ENCODE data around the gene GNS. TPM values are rescaled to one million over a fixed set of nuclear protein-coding genes. Genes with fewer than 3 reads are reported as not detected.

GNS gene
- total and polyA plus RNA-seq, 7 experiments from 2014 or later = 24.4 to 62.8 (median 36.0) TPM

DNA sequence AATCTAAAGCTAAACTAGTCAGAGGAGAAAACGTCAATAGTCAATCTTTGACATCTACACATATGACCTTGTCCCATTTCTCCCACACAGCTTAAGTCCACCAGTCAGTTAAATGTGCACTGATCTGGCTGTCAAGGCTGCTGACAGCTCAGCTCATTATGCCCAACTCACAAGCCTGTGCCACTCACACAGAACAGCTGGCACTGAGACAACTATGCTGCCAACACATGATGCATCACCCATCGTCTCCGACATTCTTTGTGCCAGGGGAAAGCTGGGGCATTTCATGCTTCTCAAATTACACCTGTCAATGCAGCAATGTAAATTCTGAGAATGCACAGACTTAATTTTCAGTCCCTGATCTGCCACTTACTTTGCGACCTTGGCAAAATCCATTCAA lies 25.3 kb downstream of the GNS start:
- peaks cover 0 to 38% (median 0%) of the 10 kb centered on the region in 3 experiments for H3K36me3 ChIP-seq (ENCODE audit: control insufficient read depth in 2 of 3, insufficient read depth in 3 of 3, low read length in 3 of 3)
- CTCF ChIA-PET = no interaction called here
- DNase-seq (no peak), ATAC-seq (no peak)
- H3K27me3 ChIP-seq (ENCODE audit: control insufficient read depth in 2 of 2, insufficient read depth in 2 of 2, low read length in 2 of 2) = no peaks in the 10 kb centered on the region
- H3K9me3 ChIP-seq (ENCODE audit: control insufficient read depth in 2 of 3, low read length in 3 of 3) = no peaks in the 10 kb centered on the region
- peaks cover 7 to 25% of the 10 kb centered on the region in 2 donors for H3K4me1 ChIP-seq (ENCODE audit: control insufficient read depth in 2 of 2, insufficient read depth in 2 of 2, low read length in 2 of 2)
- H3K27ac ChIP-seq (ENCODE audit: low read depth, low read length) = no peak overlapping the region
- Mint-ChIP-seq H3K27me3 (no peaks in the 10 kb centered on the region), H3K27ac (no peak overlapping the region), H3K4me1 (peaks cover 22 to 40% (median 30%) of the 10 kb centered on the region in 7 donors), H3K36me3 (peaks cover 16 to 69% (median 54%) of the 10 kb centered on the region in 5 donors), H3K4me3 (no peak overlapping the region), H3K9me3 (no peaks in the 10 kb centered on the region)
- no peak overlapping the region for H3K4me3 ChIP-seq (ENCODE audit: low read length)
- intact Hi-C loops (cut with micrococcal nuclease) = no loop called here
- POLR2A ChIA-PET = interaction anchor here (1.2 kb wide), 1 partner anchor 15 kb away, joined by 4 read pairs; no protein-coding TSS in a partner anchor

DNA sequence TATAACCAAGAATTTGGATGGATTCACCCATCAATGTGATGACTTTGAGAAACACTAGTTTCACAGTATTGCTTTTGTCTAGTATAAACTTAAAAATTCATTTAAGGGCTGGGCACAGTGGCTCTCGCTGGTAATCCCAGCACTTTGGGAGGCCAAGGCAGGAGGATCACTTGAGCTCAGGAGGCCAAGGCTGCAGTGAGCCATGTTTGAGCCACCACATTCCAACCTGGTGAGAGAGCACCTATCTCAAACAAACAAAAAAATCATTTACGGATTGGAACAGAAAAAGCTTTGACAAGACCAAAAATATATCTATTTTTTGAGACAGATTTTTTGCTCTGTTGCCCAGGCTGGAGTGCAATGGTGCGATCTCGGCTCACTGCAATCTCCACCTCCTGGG lies 27.5 kb downstream of the GNS start:
- POLR2A ChIA-PET = interaction anchor here (0.6 kb wide), 1 partner anchor 182 kb away, joined by 3 read pairs; no protein-coding TSS in a partner anchor
- no peak for DNase-seq
- Mint-ChIP-seq H3K27ac (peak overlapping the region in 1 of 9 donors; percentile 4), H3K4me1 (peaks cover 11 to 24% (median 18%) of the 10 kb centered on the region in 7 donors), H3K4me3 (no peak overlapping the region), H3K36me3 (peaks cover 13 to 64% (median 43%) of the 10 kb centered on the region in 5 donors), H3K27me3 (no peaks in the 10 kb centered on the region), H3K9me3 (no peaks in the 10 kb centered on the region)
- intact Hi-C loops (cut with micrococcal nuclease) = no loop called here
- peaks cover 7 to 20% of the 10 kb centered on the region in 2 donors for H3K4me1 ChIP-seq (ENCODE audit: control insufficient read depth in 2 of 2, insufficient read depth in 2 of 2, low read length in 2 of 2)
- H3K27ac ChIP-seq (ENCODE audit: low read depth, low read length) = no peak overlapping the region
- H3K36me3 ChIP-seq (ENCODE audit: control insufficient read depth in 2 of 3, insufficient read depth in 3 of 3, low read length in 3 of 3) = peaks cover 0 to 32% (median 0%) of the 10 kb centered on the region in 3 experiments
- no peaks in the 10 kb centered on the region for H3K9me3 ChIP-seq (ENCODE audit: control insufficient read depth in 2 of 3, low read length in 3 of 3)
- no peaks in the 10 kb centered on the region for H3K27me3 ChIP-seq (ENCODE audit: control insufficient read depth in 2 of 2, insufficient read depth in 2 of 2, low read length in 2 of 2)
- CTCF ChIA-PET = no interaction called here
- H3K4me3 ChIP-seq (ENCODE audit: low read length) = no peak overlapping the region
- ATAC-seq = no peak

DNA sequence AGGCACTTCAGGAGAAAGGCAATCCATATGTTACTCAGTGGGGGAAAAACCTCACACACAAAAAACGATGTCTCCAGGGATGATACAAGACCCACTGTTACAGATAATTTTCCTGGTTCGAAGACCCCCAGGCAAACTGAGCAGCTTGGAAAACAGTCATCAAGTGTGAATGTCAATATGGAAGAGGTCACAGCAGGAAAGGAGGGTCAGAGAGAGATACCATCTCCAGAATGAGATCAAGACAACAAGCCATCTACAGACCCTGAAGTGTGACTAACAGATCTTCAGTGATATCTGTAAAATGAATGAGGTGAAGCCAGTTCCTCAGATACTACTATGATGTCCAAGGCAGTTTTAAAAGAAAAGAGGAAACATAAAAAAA lies 28.6 kb downstream of the GNS start:
- peak overlapping the region; percentile 38 to 88 (median 71) for H3K27ac Mint-ChIP-seq
- no peaks in the 10 kb centered on the region for H3K9me3 ChIP-seq (ENCODE audit: control insufficient read depth in 2 of 3, low read length in 3 of 3)
- H3K27me3 ChIP-seq (ENCODE audit: control insufficient read depth in 2 of 2, insufficient read depth in 2 of 2, low read length in 2 of 2) = no peaks in the 10 kb centered on the region
- ATAC-seq (peak; percentile 69), DNase-seq (no peak)
- intact Hi-C loops (cut with micrococcal nuclease) = loop anchor here in 1 of 2 donors (1.0 kb wide), 1 partner anchor 29 kb away; the partner anchor contains the start of gene GNS
- H3K4me3 Mint-ChIP-seq = peak overlapping the region in 4 of 10 donors; percentile 12 to 63 (median 32)
- ChIA-PET CTCF (interaction anchor here (0.7 kb wide), 1 partner anchor 1984 kb away, joined by 3 read pairs; no protein-coding TSS in a partner anchor), POLR2A (no interaction called here)
- no peak overlapping the region for H3K4me3 ChIP-seq (ENCODE audit: low read length)
- H3K36me3 ChIP-seq (ENCODE audit: control insufficient read depth in 2 of 3, insufficient read depth in 3 of 3, low read length in 3 of 3) = peaks cover 0 to 22% (median 0%) of the 10 kb centered on the region in 3 experiments
- no peaks in the 10 kb centered on the region for H3K9me3 Mint-ChIP-seq
- no peak overlapping the region for H3K27ac ChIP-seq (ENCODE audit: low read depth, low read length)
- H3K4me1 Mint-ChIP-seq = peaks cover 11 to 24% (median 16%) of the 10 kb centered on the region in 7 donors
- peaks cover 5 to 61% (median 40%) of the 10 kb centered on the region in 5 donors for H3K36me3 Mint-ChIP-seq
- no peaks in the 10 kb centered on the region for H3K27me3 Mint-ChIP-seq
- peaks cover 7 to 20% of the 10 kb centered on the region in 2 donors for H3K4me1 ChIP-seq (ENCODE audit: control insufficient read depth in 2 of 2, insufficient read depth in 2 of 2, low read length in 2 of 2)

DNA sequence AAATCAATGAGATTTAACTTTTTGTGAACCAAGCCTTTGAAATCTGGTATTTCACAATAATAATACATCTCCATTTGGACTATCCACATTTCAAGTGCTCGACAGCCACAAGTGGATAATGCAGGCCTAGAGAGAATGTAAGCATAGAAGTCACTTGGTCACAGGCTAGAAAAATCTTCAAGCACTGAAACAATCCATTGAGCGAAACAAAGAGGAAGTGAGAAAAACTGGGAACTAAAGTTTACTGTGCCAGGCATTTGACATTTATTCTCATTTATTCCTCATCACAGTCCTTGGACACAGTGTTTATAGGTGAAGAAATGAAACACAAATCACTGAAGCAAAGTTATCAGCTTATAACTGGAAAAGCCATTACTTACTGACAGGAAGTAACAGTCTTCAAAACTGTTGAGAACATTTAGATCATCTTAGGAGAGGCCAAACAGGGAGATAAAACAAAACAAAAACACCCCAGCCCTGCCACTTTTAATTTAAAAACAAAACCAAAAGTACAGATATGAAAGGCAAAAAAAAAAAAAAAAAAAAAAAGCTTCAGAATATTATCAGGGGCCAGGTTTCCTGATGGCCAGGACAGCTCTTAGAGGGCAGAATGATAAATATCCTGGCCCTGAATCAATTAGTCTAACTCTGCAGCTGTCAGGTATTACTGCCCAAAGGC lies 29.2 kb downstream of the GNS start:
- ATAC-seq (peak; percentile 42), DNase-seq (peak in 1 of 9 donors; percentile 4)
- Mint-ChIP-seq H3K9me3 (no peaks in the 10 kb centered on the region), H3K4me3 (peak overlapping the region in 5 of 10 donors; percentile 12 to 63 (median 41)), H3K4me1 (peaks cover 11 to 24% (median 16%) of the 10 kb centered on the region in 7 donors), H3K27ac (peak overlapping the region; percentile 38 to 88 (median 71)), H3K36me3 (peaks cover 5 to 62% (median 37%) of the 10 kb centered on the region in 5 donors), H3K27me3 (no peaks in the 10 kb centered on the region)
- Histone ChIP-seq H3K9me3 (ENCODE audit: control insufficient read depth in 2 of 3, low read length in 3 of 3) (no peaks in the 10 kb centered on the region), H3K4me1 (ENCODE audit: control insufficient read depth in 2 of 2, insufficient read depth in 2 of 2, low read length in 2 of 2) (peaks cover 7 to 20% of the 10 kb centered on the region in 2 donors), H3K27ac (ENCODE audit: low read depth, low read length) (no peak overlapping the region), H3K27me3 (ENCODE audit: control insufficient read depth in 2 of 2, insufficient read depth in 2 of 2, low read length in 2 of 2) (no peaks in the 10 kb centered on the region), H3K36me3 (ENCODE audit: control insufficient read depth in 2 of 3, insufficient read depth in 3 of 3, low read length in 3 of 3) (peaks cover 0 to 17% (median 0%) of the 10 kb centered on the region in 3 experiments), H3K4me3 (ENCODE audit: low read length) (no peak overlapping the region)
- CTCF ChIA-PET = no interaction called here
- POLR2A ChIA-PET = no interaction called here
- intact Hi-C loops (cut with micrococcal nuclease) = loop anchor here in 1 of 2 donors (1.0 kb wide), 1 partner anchor 29 kb away; the partner anchor contains the start of gene GNS

DNA sequence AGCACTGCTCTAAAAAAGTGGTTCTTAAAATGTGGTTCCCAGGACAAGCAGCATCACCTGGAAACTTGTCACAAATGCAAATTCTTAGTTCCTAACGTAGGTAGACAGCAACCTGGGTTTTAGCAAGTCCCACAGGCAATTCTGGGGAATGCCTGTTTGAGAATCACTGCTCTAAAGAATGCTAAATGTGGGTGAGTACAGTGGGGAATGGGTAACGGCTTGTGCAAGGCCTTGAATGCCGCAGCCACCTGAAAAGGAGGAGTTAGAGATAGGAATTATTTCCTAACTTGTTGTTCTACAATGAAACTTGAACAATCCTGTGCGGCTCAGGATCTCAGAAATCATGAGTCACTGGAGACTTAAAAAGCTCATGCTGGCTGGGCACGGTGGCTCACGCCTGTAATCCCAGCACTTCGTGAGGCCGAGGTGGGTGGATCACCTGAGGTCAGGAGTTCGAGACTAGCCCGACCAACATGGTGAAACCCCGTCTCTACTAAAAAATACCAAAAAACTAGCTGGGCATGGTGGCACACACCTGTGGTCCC lies 34.9 kb downstream of the GNS start:
- intact Hi-C loops (cut with micrococcal nuclease) = no loop called here
- Mint-ChIP-seq H3K4me3 (no peak overlapping the region), H3K27me3 (no peaks in the 10 kb centered on the region), H3K27ac (no peak overlapping the region), H3K4me1 (peaks cover 3 to 17% (median 8%) of the 10 kb centered on the region in 7 donors), H3K36me3 (peaks cover 5 to 78% (median 21%) of the 10 kb centered on the region in 5 donors), H3K9me3 (no peaks in the 10 kb centered on the region)
- no peak for DNase-seq
- H3K27me3 ChIP-seq (ENCODE audit: control insufficient read depth in 2 of 2, insufficient read depth in 2 of 2, low read length in 2 of 2) = no peaks in the 10 kb centered on the region
- no peak overlapping the region for H3K4me3 ChIP-seq (ENCODE audit: low read length)
- ChIA-PET CTCF (interaction anchor here (0.6 to 0.8 kb wide), 2 partner anchors 202 to 230 kb away, joined by 3 to 4 read pairs; no protein-coding TSS in a partner anchor), POLR2A (interaction anchor here (1.3 kb wide), 1 partner anchor 55 kb away, joined by 3 read pairs; no protein-coding TSS in a partner anchor)
- ATAC-seq = no peak
- no peak overlapping the region for H3K27ac ChIP-seq (ENCODE audit: low read depth, low read length)
- H3K4me1 ChIP-seq (ENCODE audit: control insufficient read depth in 2 of 2, insufficient read depth in 2 of 2, low read length in 2 of 2) = peaks cover 0 to 4% of the 10 kb centered on the region in 2 donors
- no peaks in the 10 kb centered on the region for H3K9me3 ChIP-seq (ENCODE audit: control insufficient read depth in 2 of 3, low read length in 3 of 3)
- H3K36me3 ChIP-seq (ENCODE audit: control insufficient read depth in 2 of 3, insufficient read depth in 3 of 3, low read length in 3 of 3) = peaks cover 0 to 40% (median 13%) of the 10 kb centered on the region in 3 experiments

DNA sequence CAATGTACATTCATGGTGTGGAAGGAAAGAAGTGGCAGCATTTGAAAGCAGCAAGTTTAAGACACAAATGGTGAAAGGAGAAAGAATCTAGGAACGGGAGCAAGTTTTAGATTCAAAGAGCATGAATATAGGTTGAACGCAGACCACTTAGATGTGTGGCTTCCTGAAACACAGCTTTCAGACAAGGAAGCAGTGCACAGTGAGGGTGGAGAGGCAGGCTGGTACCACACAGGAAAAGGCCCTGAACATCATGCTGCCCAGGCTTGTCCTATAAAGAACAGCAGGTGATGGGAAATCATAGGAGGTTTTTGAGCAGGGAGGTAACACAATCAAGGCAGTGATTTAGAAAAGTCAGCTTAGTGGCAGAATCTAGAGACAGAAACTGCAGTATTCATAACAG lies 35.6 kb downstream of the GNS start:
- H3K36me3 ChIP-seq (ENCODE audit: control insufficient read depth in 2 of 3, insufficient read depth in 3 of 3, low read length in 3 of 3) = peaks cover 0 to 40% (median 13%) of the 10 kb centered on the region in 3 experiments
- H3K4me1 Mint-ChIP-seq = peaks cover 3 to 20% (median 10%) of the 10 kb centered on the region in 7 donors
- peaks cover 5 to 74% (median 24%) of the 10 kb centered on the region in 5 donors for H3K36me3 Mint-ChIP-seq
- no peaks in the 10 kb centered on the region for H3K9me3 ChIP-seq (ENCODE audit: control insufficient read depth in 2 of 3, low read length in 3 of 3)
- intact Hi-C loops (cut with micrococcal nuclease) = no loop called here
- no peaks in the 10 kb centered on the region for H3K27me3 ChIP-seq (ENCODE audit: control insufficient read depth in 2 of 2, insufficient read depth in 2 of 2, low read length in 2 of 2)
- no peak overlapping the region for H3K27ac ChIP-seq (ENCODE audit: low read depth, low read length)
- DNase-seq (no peak), ATAC-seq (no peak)
- POLR2A ChIA-PET = interaction anchor here (1.3 kb wide), 1 partner anchor 54 kb away, joined by 3 read pairs; no protein-coding TSS in a partner anchor
- H3K9me3 Mint-ChIP-seq = no peaks in the 10 kb centered on the region
- H3K4me3 Mint-ChIP-seq = no peak overlapping the region
- peak overlapping the region in 1 of 9 donors; percentile 47 for H3K27ac Mint-ChIP-seq
- no peak overlapping the region for H3K4me3 ChIP-seq (ENCODE audit: low read length)
- no peaks in the 10 kb centered on the region for H3K27me3 Mint-ChIP-seq
- peaks cover 0 to 4% of the 10 kb centered on the region in 2 donors for H3K4me1 ChIP-seq (ENCODE audit: control insufficient read depth in 2 of 2, insufficient read depth in 2 of 2, low read length in 2 of 2)
- CTCF ChIA-PET = interaction anchor here (0.6 to 1.5 kb wide), 3 partner anchors 26 to 229 kb away, joined by 3 to 6 read pairs (median 4); no protein-coding TSS in a partner anchor
